NCI-H748 treated with DMSO at 0.1 percent for 48 hours (cell line): ENCODE measurements around the gene ROR1.

ENCODE experiments used
- DNase-seq: peaks from one replicate; lab custom pipeline; 2025; lab: John Stamatoyannopoulos, UW

The ROR1 gene

DNA sequence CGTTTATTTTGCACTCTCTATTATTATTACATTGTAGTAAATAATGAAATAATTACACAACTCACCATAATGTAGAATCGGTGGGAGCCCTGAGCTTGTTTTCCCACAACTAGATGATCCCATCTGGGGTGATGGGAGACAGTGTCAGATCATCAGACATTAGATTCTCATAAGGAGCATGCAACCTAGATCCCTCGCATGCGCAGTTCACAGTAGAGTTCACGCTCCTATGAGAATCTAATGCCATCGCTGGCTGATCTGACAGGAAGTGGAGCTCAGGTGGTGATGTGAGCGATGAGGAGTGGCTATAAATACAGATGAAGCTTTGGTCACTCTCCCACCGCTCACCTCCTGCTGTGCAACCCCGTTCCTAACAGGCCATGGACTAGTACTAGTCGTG lies 112.1 kb downstream of the ROR1 start:
- no peak for DNase-seq

DNA sequence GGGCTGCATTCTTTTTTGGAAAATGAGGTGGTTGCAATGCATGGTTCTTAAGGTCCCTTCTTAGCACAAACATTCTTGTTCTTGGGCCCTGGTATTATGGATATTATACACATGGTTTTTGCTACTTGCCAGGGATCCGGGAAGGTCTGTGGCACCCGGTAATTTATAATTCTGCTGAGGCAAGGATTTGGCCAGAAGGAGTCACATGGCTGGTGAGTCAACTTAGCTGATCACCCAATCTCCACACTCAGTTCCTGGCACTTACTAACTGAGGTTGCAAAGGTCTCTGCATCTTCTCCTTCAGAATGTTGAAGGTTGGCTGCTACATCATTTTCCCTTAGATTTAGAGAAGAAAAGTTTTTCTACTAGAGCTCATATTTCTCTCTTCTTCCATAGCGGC lies 112.5 kb downstream of the ROR1 start:
- no peak for DNase-seq

DNA sequence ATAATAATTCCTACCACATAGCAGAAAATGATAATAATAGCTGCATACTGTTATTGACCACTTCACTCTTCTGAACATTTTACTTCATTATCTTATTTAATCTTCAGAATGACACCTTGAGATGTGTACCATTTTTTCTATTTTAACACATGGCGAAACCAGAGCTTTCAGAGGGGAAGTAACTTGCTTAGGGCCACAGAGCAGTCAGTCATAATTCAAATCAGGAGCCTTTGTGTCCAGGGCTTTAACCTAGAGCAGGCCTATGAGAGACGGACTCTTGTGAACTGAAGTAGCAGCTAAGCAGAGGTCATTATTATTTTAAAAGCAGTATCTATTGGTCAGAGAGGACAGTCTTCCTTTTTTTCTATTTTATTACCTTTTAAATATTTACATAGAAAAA lies 114.0 kb downstream of the ROR1 start:
- DNase-seq: no peak

DNA sequence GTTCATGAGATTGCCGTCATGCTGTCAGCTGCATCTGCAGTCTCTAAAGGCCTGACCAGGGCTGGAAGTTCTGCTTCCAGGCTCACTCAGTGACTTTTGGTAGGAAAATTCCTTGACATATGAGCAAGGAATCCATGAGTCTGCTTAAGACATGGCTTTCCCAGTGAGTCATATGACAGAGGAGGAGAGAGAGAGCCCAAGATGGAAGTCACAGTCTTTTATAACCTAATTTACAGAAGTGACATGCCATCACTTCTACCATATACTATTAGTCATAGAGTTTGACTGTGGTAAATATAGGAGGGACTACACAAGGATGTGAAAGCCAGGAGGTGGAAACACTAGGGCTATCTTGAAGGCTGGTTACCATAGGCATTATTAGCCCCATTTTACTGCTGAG lies 115.2 kb downstream of the ROR1 start:
- DNase-seq: no peak

DNA sequence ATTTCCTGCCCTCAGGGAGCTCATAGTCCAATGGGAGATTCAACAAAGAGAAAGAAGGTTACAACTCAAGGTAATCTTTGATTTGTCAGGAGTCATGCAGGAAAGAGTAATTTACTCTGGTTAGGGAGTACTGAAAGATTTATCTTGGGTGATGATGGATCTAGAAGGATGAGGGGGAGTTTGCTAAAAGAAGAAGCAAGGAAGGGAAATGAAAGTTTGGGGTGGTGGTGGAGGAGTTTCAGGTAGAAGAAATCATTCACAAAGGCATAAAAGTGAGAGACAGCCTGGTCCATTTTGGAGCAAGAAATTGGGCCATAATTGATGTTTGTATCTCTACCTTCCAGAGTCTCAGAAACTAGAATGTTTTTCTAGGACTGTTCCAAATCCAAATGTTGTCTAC lies 116.7 kb downstream of the ROR1 start:
- no peak for DNase-seq

DNA sequence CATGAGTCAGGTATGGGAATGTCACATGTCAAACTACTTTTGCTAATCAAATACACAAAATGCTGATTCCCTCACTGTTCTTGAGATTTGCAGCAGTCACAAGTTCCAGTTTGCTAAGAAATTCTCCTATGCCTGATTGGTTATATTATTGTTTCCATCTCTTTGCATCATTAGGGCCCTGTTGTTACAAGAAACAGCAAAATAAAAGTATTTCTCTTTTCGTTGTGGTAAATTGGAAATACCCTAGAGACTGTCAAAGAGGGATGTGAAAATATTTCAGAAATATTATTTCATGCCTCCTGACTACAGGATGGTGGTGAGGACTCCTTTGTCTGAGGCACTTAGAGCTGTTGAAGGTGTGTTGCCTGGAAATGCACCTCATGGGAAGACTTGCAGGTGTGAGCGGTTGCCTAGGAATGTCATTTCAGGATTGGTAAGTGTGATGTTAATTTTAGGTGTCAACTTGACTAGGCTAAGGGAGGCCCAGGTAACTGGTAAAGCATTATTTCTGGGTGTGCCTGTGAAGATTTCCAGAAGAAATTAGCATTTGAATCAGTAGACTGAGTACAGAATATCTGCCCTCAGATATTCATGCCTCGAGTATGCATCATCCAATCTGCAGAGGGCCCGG lies 117.4 kb downstream of the ROR1 start:
- no peak for DNase-seq

DNA sequence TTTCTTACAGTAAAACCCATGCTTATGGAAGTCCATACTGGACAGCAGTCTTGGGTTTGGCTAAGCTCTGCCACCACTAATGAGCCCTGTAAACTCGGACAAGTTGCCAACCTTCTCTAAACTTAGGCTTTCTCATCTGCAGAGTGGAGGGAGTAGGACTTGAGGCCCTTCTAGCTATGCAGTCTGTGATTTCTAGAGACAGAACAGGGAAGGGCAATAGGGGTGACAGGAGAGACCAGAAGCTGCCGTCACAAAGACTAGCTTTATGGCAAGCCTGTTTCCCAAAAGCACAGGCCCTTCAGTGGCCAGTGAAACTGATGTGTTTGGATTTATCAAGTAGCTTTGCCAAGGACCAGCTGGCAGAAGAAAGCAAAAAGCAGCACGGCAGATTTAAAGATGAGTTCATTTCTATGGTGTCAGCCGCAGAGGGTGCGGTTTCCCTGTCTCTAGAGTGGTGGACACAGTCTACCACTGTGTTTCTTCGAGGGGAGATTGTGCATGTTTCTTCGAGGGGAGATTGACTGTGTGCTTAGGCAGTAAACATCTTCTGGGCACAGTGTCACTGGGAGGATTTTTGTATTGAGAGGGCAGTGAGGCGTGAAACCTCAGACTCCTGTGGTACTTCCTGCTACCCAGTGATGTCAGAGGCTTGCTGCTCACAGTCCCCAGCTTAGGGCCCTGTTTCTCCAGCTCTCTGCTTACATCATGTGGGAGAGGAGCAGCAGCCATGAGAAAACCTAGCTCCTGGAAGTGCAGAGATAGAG lies 119.0 kb downstream of the ROR1 start:
- no peak for DNase-seq

DNA sequence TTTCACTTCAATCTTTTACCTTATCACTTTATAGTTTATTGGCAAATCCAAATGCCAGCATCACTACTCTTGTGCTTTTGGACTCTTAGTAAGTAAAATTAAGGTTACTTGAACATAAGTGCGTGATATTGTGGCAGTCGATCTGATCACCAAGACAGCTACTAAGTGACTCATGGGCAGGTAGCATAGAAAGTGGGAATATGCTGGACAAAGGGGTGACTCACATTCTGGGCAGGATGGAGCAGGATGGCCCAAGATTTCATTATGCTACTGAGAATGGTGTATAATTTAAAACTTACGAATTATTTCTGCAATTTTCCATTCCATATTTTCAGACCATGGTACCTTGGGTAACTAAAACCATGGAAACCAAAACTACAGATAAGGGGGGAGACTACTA lies 120.2 kb downstream of the ROR1 start:
- DNase-seq: no peak

DNA sequence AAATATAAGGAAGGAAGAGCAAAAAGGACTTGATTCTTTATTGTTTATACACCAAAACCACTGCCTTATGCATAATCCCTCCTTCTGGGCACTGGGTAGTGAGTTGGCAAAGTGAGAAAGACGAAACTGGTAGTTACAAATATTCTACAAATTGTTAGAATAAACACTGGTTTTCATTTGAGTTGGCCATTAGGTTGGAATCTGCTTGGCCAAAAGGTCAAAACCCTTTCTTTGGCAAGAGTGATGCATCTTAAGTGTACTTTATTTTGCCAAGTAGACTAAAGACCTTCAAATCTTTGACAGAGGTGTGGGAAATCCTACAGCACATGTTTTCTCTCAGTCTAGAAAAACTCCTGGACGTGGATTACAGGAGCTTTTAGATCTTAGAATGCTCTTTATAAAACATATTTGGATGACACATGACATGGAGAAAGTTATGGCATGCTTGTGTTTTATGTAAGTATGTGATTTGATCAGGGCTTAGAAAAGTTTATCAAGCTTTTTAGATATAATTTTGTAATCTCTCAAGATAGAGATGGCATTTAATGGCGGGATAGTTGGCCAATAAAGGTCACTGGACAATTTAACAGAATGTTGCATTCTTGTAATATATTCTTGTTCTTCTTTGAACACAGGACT lies 120.9 kb downstream of the ROR1 start:
- DNase-seq: no peak

DNA sequence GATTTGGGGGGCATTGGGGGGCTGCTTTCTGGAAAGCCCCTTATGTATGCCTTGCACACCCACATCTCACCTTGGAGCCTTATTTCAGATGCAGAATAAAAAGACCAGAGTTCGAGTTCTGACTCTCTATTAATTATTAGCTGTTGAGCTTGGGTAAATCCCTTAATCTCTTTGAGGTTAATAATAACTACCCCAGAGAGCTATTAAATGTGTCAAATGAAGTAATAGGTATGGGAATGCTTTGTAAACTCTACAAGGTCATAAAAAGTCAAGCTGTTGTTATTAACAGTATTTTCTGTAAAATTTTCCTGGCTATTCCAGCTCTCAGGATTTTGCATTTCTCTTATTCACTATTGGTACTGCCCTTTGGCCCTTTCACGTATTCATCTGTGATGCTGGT lies 122.9 kb downstream of the ROR1 start:
- no peak for DNase-seq

DNA sequence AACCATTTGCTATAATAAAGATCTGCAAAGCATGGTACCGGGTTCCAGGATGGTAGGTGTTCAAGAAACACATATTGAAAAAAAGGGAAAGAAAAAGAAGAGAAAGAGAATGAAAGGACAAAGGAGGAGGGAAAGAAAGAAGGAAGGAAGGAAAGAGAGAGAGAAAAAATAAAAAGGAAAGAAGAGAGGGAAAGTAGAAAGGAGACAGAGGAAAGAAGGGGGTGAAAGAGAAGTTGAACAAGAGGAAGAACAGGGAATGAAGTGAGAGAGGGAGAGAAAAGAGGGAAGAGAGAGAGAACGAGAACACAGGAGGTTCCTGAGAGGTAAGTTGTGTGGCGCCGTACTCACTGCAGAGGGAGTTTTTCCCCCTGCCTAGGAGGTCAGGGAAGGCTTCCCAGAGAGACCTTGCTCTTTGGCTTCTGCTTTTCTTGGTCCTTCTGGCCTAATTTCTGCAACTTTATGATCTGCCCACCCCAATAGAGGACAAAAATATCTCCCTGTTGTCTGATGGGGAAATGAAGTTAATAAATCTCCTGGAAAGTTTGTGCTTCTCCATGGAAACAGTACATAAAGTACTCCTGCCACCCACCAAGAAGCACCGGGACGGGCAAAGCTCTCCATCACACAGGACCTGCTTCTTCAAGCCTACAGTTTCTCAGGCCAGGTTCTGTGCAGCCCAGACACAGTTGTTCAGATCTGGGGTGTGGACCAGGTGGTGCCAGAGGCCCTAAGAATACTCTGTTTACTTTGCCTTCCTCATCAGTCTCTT lies 124.8 kb downstream of the ROR1 start:
- no peak for DNase-seq

DNA sequence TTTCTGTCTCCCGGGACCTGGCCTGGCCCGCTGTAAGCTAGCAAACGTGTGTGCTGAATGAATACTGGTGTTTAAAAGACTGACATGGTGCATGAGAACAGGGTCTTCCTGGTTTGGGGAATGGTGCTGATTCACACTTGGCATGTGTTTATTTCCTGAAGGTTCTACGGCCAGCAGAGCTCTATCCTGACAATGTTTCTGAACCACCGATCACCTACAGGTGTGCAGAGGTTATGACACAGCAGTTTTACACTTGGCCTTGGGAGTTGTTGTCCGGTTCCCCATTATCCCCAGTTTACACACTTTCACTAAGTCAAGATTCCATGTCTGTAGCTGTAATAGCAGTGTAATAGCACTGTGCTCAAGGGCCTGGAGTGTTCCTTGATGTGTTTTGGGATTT lies 127.3 kb downstream of the ROR1 start:
- DNase-seq: no peak

DNA sequence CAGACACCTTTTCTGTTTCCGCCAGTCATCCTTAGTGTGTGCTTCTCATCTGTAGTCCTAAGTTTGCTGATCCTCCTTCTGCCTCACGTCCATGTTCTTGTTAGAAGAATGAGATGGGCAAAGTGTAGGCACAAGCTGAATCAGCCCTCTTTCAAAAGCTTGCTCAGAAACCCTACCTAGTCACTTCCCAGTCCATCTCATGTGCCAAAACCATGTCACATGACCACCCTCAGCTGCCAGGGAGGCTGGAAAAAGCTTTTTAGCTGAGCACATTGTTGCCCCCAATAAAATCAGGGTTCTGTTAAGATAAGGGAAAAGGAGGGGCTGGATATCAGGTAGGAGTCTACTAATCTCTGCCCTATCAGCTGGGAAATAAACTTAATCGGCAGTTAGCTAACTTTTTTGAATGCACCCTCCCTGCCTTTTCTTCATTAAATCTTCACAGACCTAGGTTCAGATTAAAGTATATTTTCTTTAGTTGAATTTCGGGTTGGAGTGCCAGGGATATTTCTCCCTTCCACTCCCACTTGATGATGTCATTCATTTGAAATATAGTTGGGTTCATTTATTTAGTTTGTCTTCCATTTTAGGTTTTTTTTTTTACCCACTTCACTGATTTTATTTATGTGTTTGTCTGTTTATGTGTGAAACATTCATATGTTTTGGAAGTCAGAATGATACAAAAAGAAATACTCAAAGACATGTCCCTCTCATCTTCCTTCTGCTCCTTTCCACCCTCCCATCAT lies 129.2 kb downstream of the ROR1 start:
- no peak for DNase-seq

DNA sequence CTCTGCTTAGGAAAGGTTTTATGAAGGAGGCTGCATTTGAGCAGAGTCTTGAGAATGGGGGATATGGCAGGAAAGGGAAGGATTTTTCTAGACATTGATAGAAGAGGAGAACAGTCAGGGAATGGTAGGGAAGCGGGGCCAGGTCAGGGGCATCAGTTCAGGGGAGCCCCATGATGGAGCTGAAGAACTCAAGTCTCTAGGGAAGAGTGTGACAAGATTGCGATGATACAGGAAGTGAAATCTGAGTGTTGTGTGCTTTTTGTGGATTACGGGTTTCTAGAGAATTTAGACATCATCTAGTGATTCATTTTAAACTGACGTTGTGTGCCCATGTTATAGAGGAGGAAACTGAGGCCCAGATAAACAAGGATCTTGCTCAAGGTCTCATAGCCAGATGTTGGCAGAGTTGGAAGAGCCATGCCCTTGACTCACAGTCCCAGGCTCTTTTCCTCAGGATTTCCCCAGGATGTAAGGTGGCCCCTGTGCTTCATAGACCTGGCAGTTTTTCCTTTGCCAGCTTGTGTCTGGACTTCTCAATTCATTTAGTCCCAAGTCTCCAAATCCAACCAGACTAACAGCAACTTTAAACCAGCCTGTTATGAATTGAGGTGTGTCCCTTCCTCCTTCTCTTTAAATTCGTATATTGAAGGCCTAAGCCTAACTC lies 130.3 kb downstream of the ROR1 start:
- DNase-seq: no peak

DNA sequence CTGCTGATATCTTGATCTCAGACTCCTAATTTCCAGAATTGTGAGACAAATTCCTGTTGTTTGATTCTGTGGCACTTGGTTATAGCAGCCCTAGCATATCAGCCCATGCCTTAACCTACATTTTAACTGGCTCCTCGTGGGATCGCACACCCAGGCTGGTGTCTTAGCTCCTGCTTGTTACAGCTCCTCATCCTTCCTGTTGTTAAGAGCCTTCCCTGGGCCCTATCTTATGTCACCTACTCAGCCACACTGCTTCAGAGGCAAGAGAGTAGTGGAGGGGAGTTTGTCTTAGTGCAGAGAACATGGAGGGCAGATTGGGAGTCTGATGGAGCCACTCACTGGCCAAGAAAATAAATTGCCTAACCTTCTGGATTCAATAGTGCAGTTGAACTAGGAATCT lies 131.0 kb downstream of the ROR1 start:
- DNase-seq: no peak

DNA sequence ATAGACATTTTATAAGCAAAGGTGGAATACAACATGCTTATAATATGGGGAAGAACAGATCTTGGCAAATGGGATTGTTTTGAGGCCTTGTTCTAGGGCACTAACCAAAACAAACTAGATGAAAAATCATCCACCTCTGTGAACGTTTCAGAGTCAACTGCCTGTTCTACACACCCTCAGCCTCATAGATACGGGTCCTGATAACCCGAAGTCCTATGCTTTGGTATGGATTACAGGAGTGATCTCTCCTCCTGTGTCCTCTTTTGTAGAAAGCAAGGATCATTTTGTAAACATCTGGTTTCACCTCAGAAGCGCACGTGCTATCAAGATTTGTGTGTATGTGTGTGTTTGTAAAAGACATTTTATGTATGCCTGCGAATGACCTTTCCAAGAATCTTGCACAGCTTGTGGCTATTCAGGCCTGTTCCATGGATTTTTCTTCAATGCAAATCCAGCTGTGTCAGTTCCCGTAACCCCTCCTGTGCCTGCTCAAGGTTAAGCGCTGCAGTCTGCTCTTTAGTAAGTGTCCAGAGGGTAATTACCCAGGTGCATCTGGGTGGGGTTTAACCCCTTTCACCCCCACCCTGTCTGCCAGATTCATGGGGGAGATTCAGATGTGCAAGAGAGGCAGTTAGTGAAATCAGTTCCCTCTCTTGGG lies 132.4 kb downstream of the ROR1 start:
- no peak for DNase-seq

DNA sequence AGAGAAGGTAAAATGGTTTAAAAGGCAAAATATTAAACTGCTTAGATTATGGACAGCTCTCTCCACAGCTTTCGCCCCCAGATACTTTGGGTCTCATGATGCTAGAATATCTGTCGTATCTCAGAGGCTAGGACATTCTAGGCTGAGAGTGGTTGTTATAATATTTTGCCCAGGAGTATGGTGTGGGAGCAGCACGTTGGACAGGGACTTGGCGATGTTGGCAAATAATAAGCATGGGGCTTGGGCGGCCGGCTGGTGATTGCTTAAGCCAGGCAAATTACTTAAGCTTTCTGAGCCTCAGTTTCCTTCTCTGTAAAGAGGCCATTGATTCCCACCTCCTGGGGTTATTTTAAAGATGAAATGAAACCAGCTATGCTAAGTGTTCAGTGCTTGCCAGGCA lies 133.2 kb downstream of the ROR1 start:
- no peak for DNase-seq

DNA sequence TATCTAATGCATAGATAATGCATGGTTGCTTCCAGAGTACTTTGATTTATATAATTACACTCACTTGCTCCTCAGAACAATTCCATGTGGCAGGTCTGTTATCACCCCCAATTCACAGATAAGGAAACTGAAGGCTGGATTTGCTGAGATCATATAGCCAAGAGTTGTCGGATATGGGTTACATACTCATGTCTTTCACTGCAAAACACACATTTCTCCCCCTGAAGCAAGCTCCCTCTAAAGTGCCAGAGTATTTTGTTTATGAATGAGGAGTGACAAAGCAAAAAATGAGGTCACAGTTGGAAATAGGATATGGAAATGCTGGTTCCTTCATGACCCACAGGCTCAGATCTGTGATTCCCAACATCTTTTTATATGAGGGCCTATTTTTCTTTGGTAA lies 134.2 kb downstream of the ROR1 start:
- DNase-seq: no peak

DNA sequence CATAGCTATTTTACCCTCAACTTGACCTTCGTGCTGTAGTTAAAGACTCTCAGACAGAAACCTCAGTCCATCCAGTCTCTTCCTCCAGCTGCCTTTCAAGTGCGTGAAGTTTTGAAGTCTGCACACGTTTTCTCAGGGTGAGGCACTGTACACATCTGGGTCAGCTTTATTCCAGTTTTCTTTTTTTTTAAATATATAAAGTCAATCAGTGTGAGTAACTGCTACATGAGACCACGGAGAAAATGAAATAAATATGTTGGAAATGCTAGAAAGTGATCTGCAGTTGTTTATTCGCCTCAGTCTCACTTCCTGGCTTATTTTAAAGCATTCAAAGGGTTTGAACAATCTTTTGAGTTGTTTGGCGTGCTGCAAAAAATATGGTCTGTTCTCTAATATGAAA lies 135.7 kb downstream of the ROR1 start:
- no peak for DNase-seq

DNA sequence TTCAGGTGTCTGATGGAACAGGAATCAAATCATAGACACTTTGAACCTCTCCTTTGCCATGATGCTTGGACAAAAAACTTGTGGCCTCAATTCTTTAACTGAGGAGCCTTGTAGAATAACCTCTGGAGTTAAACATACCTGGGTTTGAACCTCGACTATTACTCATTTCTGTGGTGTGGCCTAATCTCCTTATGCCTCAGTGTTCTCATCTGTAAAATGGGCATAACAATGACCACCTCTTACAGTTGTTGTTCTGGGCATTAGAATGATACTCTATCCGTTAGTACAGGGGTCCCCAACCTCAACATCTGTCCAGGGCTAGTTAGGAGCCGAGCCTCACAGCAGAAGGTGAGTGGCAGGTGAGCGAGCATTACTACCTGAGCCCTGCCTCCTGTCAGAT lies 137.2 kb downstream of the ROR1 start:
- DNase-seq: no peak

DNA sequence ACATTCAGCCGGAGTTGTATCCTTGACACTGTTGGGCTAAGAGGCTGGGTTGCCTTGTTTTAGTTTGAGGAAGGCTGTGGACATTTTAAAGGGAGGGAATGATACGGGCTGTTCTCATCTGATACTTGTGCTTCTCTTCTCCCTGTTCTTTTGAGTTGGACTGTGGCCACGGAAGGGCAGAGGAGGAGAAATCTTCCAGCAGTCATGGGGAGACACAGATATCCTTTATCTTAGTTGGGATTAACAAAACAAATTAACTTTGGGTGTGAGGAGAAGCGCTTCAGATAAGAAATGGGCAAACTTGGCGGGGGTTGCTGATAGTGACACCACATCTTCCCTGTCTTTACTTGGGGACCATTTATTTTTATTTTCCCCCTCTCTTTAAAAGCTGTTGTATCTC lies 138.8 kb downstream of the ROR1 start:
- no peak for DNase-seq
